ENCODE measurements around the gene JAZF1. TPM values are rescaled to one million over a fixed set of nuclear protein-coding genes. Genes with fewer than 3 reads are reported as not detected.

Gene JAZF1
- total and polyA plus RNA-seq, 2 of the 4 experiments (the other 2 are of a cell fraction): 8.4 to 10.5 TPM

DNA sequence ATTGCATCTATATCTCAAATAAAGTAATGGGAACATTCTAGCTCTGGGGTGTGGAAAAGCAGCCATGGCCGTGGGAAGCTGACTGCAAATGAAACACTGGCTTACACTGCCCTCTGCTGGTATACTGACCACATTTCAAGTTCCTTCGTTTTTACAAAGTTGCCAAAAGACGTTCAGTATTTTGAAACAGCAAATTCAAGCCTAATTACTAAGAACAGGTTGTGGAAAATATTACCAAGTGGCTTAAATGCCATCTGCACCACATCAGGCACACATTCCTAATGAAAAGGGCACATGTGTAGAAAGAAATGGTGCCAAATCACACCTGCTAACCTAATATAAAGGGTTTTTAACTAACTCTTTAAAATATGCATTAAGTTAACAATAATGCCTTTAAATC is 83.9 kb downstream of the JAZF1 start:
- Histone ChIP-seq H3K56ac (ENCODE audit: extremely low read depth, insufficient read depth, low read length) (no peak overlapping the region), H2AFZ (replicated peaks; ENCODE audit: low read length, poor library complexity) (no peak overlapping the region), H4K20me1 (ENCODE audit: insufficient read depth, low read length) (peaks cover 5% of the 10 kb centered on the region; the same call in 1 of the 2 replicates), H2BK15ac (ENCODE audit: low read depth, low read length) (no peak overlapping the region), H3K4ac (ENCODE audit: low read depth, low read length) (no peak overlapping the region), H3K4me1 (ENCODE audit: control insufficient read depth, insufficient read depth, low read length) (peaks cover 4% of the 10 kb centered on the region), H4K8ac (ENCODE audit: low read depth in 2 of 2, low read length in 2 of 2) (no peak overlapping the region), H2AK9ac (replicated peaks; ENCODE audit: low read depth, low read length, poor library complexity) (no peak overlapping the region), H3K9me3 (ENCODE audit: control insufficient read depth, insufficient read depth, low read length) (no peaks in the 10 kb centered on the region), H3K36me3 (ENCODE audit: control insufficient read depth, insufficient read depth, low read length) (no peaks in the 10 kb centered on the region), H3K23ac (ENCODE audit: low read depth, low read length) (no peak overlapping the region), H2AK5ac (ENCODE audit: low read depth, low read length) (no peak overlapping the region), H3K79me1 (ENCODE audit: low read depth in 1 of 2, low read length in 2 of 2) (peaks cover 20 to 50% of the 10 kb centered on the region in 2 experiments), H3K18ac (ENCODE audit: low read depth, low read length) (no peak overlapping the region), H2BK120ac (ENCODE audit: low read depth, low read length) (no peak overlapping the region), H3K9me1 (ENCODE audit: insufficient read depth, low read length) (peaks cover 6% of the 10 kb centered on the region; the same call in 1 of the 2 replicates), H3K4me2 (ENCODE audit: low read depth, low read length) (no peak overlapping the region), H2BK20ac (ENCODE audit: low read depth, low read length) (no peak overlapping the region), H4K5ac (ENCODE audit: low read depth, low read length) (no peak overlapping the region), H3K9ac (ENCODE audit: low read depth, low read length) (no peak overlapping the region), H2BK5ac (ENCODE audit: low read depth, low read length, poor library complexity, severe bottlenecking) (no peak overlapping the region), H4K91ac (ENCODE audit: insufficient read depth, low read depth, low read length) (no peak overlapping the region), H3K4me3 (ENCODE audit: insufficient read depth, low read depth, low read length) (no peak overlapping the region), H3K27ac (ENCODE audit: insufficient read depth, low read length) (no peak overlapping the region), H3K27me3 (ENCODE audit: control insufficient read depth, insufficient read depth, low read length) (no peaks in the 10 kb centered on the region), H3K14ac (replicated peaks; ENCODE audit: low read depth, low read length) (no peak overlapping the region)
- peak; percentile 72 for DNase-seq
- in situ Hi-C loops (cut with MboI; ENCODE audit: low sequenced_read_pairs): no loop called here
- CTCF ChIA-PET: interaction anchor here (0.6 to 2.9 kb wide), 10 partner anchors 9 to 901 kb away, joined by 3 to 10 read pairs (median 3); no protein-coding TSS in a partner anchor
- ATAC-seq (ENCODE audit: low read depth): peak; percentile 77
- BruUV-seq (replicated peaks): no TSS peak
- peak; percentile 81 for TF ChIP-seq SMC3 (IDR thresholded peaks at IDR 0.05; ENCODE audit: low read depth, low read length)
- TF ChIP-seq, protein P1, sequence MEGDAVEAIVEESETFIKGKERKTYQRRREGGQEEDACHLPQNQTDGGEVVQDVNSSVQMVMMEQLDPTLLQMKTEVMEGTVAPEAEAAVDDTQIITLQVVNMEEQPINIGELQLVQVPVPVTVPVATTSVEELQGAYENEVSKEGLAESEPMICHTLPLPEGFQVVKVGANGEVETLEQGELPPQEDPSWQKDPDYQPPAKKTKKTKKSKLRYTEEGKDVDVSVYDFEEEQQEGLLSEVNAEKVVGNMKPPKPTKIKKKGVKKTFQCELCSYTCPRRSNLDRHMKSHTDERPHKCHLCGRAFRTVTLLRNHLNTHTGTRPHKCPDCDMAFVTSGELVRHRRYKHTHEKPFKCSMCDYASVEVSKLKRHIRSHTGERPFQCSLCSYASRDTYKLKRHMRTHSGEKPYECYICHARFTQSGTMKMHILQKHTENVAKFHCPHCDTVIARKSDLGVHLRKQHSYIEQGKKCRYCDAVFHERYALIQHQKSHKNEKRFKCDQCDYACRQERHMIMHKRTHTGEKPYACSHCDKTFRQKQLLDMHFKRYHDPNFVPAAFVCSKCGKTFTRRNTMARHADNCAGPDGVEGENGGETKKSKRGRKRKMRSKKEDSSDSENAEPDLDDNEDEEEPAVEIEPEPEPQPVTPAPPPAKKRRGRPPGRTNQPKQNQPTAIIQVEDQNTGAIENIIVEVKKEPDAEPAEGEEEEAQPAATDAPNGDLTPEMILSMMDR (conservative IDR thresholded peaks at IDR 0.05; ENCODE audit: low read depth, low read length): peak; percentile 87
- 0 out of 2 replicates have a peak, but pooled peaks have one; percentile 0 for TF ChIP-seq MAFK (IDR thresholded peaks at IDR 0.05; ENCODE audit: low read depth, low read length)
- TF ChIP-seq RAD21 (IDR thresholded peaks at IDR 0.05; ENCODE audit: low read length): peak; percentile 83
- no peak for TF ChIP-seq RFX5 (IDR thresholded peaks at IDR 0.05; ENCODE audit: low read depth, low read length)
- WGBS, 2 experiments (ENCODE audit: extremely low coverage in 2 of 2, insufficient read length in 1 of 2): 0% methylated on average over 1 of the region's 3 CpGs; no CpG with 5 or more reads in 1 of the 2 experiments
- POLR2A ChIA-PET (ENCODE audit: unreplicated experiment): no interaction called here
- dilution Hi-C loops (cut with HindIII; ENCODE audit: low sequenced_read_pairs, unreplicated experiment): no loop called here
- intact Hi-C loops (cut with micrococcal nuclease): loop anchor here (1.0 to 10.0 kb wide), 3 partner anchors 76 to 352 kb away; partner anchors contain the start of gene TAX1BP1

Measured in IMR-90 (cell line).